Tongue (tissue), 2 donors: Measurements from ENCODE around the gene FRMD4A. TPM values are rescaled to one million over a fixed set of nuclear protein-coding genes. Genes with fewer than 3 reads are reported as not detected.

Experiments
- DNase-seq: peaks from one replicate; pipeline ENCODE4 v3.0.0-alpha.2; 2015
- total RNA-seq: library from RNA; depleted of rRNA; stranded (reverse); fragments of >200 nt; gene quantifications from one replicate; pipeline ENCODE4 v1.2.3, GENCODE V29; 2014

FRMD4A gene
- 29.5 TPM for total RNA-seq

GRCh38 chr10:14330388-14331061, at the start of gene FRMD4A:
Gene FRMD4A (minus strand): TSS chr10:14330924.
- peak; percentile 29 for DNase-seq

GRCh38 chr10:14379556-14380280, 49.0 kb upstream of the FRMD4A start:
- peak; percentile 47 for DNase-seq

- DNase-seq: no peak
These were observed 47.8 kb upstream of the FRMD4A start for GRCh38 chr10:14378387-14378960.

- DNase-seq: no peak
These were observed 47.0 kb upstream of the FRMD4A start for GRCh38 chr10:14377591-14378175.

- DNase-seq: no peak
These were observed 44.2 kb upstream of the FRMD4A start for GRCh38 chr10:14374745-14375445.

- DNase-seq: peak; percentile 47
These were observed 41.9 kb upstream of the FRMD4A start for GRCh38 chr10:14372606-14373005.

- peak; percentile 95 for DNase-seq
These were observed 40.9 kb upstream of the FRMD4A start for GRCh38 chr10:14371581-14371980.

GRCh38 chr10:14370894-14371293, 40.2 kb upstream of the FRMD4A start:
- DNase-seq: no peak

GRCh38 chr10:14369906-14370305, 39.2 kb upstream of the FRMD4A start:
- DNase-seq: peak; percentile 88

GRCh38 chr10:14366760-14367159, 36.0 kb upstream of the FRMD4A start:
- DNase-seq: no peak

GRCh38 chr10:14365266-14365665, 34.5 kb upstream of the FRMD4A start:
- DNase-seq: no peak

GRCh38 chr10:14362104-14362503, 31.4 kb upstream of the FRMD4A start:
- DNase-seq: no peak

- no peak for DNase-seq
These were observed 30.2 kb upstream of the FRMD4A start for GRCh38 chr10:14360961-14361360.

- DNase-seq: no peak
These were observed 29.8 kb upstream of the FRMD4A start for GRCh38 chr10:14360515-14360914.

- no peak for DNase-seq
These were observed 28.3 kb upstream of the FRMD4A start for GRCh38 chr10:14358886-14359573.

GRCh38 chr10:14356921-14357320, 26.2 kb upstream of the FRMD4A start:
- DNase-seq: no peak

- no peak for DNase-seq
These were observed 25.0 kb upstream of the FRMD4A start for GRCh38 chr10:14355750-14356149.

- no peak for DNase-seq
These were observed 22.7 kb upstream of the FRMD4A start for GRCh38 chr10:14353291-14353913.

GRCh38 chr10:14350006-14350405, 19.3 kb upstream of the FRMD4A start:
- DNase-seq: no peak

- no peak for DNase-seq
These were observed 18.4 kb upstream of the FRMD4A start for GRCh38 chr10:14349081-14349480.

GRCh38 chr10:14345262-14345661, 14.5 kb upstream of the FRMD4A start:
- DNase-seq: no peak
